Heart left ventricle (tissue), 16 donors: ENCODE results near the gene EIF4A3. TPM values are rescaled to one million over a fixed set of nuclear protein-coding genes. Genes with fewer than 3 reads are reported as not detected.
A peak's percentile ranks its signal among the peaks of the same experiment; 100 is the strongest.

Source experiments
- ATAC-seq, 4 donors: fragments of 200-7000 bp; cut with Tn5 transposase; one replicate each; pipeline ENCODE4 v1.9.1; 2020 to 2022; ENCODE audit warnings: moderate library complexity in 4 of 4, mild to moderate bottlenecking in 3 of 4, moderate number of reproducible peaks in 1 of 4
- DNase-seq, 5 donors: peaks; one replicate each; pipeline ENCODE4 v3.0.0-alpha.2; 2020
- H3K27ac ChIP-seq, 12 donors: fragments of 200-600 bp; sonication (generic) in 4 of 12; one replicate each; pipeline versions ENCODE4 v1.5.0 to v1.8.0; 2016 to 2022; ENCODE audit warnings: mild to moderate bottlenecking in 2 of 12
- H3K27me3 ChIP-seq, 9 donors: fragments of 200-600 bp; sonication (generic) in 2 of 9; one replicate each; pipeline versions ENCODE4 v1.5.1 to v1.8.0; 2016 to 2022; ENCODE audit warnings: mild to moderate bottlenecking in 3 of 9
- H3K36me3 ChIP-seq, 9 donors: fragments of 200-600 bp; sonication (generic) in 2 of 9; one replicate each; pipeline versions ENCODE4 v1.5.0 to v1.8.0; 2018 to 2022; ENCODE audit warnings: mild to moderate bottlenecking in 2 of 9
- H3K4me1 ChIP-seq, 12 donors: fragments of 200-600 bp; sonication (generic) in 4 of 12; one replicate each; pipeline versions ENCODE4 v1.5.0 to v1.8.0; 2016 to 2022; ENCODE audit warnings: mild to moderate bottlenecking in 3 of 12
- H3K4me3 ChIP-seq, 12 donors: fragments of 200-600 bp; sonication (generic) in 4 of 12; one replicate each; pipeline versions ENCODE4 v1.5.0 to v1.8.0; 2017 to 2022; ENCODE audit warnings: mild to moderate bottlenecking in 9 of 12, moderate library complexity in 4 of 12
- H3K9me3 ChIP-seq, 12 donors: fragments of 200-600 bp; sonication (generic) in 4 of 12; one replicate each; pipeline versions ENCODE4 v1.5.0 to v1.8.0; 2016 to 2022; ENCODE audit warnings: mild to moderate bottlenecking in 1 of 12
- CTCF ChIP-seq, 12 donors: fragments of 200-600 bp; sonication (generic) in 4 of 12; IDR thresholded peaks; one replicate each; pipeline versions ENCODE4 v1.5.0 to v1.8.0; 2018 to 2022; ENCODE audit warnings: antibody characterized with exemption in 12 of 12, mild to moderate bottlenecking in 5 of 12
- POLR2A ChIP-seq, 2 donors: fragments of 450-650 bp; IDR thresholded peaks; one replicate each; pipeline ENCODE4 v1.6.1; 2017; ENCODE audit warnings: antibody characterized with exemption in 2 of 2, mild to moderate bottlenecking in 2 of 2, moderate library complexity in 2 of 2
- WGBS, 4 donors: extraction: QIAGEN DNeasy Blood & Tissue Kit in 2 of 4; methylation state at CpG; one replicate each; pipeline versions ENCODE4 v1.1.5 to v1.1.7; 2013 to 2018; 5-methylcytosine and 5-hydroxymethylcytosine counted together
- intact Hi-C, 10 donors: fragments of 100-400 bp; cut with DNase I; formaldehyde crosslinking; loops; one replicate each; pipeline versions ENCODE4 v1.11.1 to v1.14.2; 2022
- polyA plus RNA-seq, 2 donors: library from polyadenylated mRNA; stranded (reverse); fragments of 200-250 nt; gene quantifications; one replicate each; pipeline ENCODE4 v1.2.3, GENCODE V29; 2013
- total RNA-seq, 9 donors: library from RNA; depleted of rRNA in 2 of 9; stranded (reverse); fragments of >200 nt in 2 of 9; fragmentation: NEBNext Ultra II Directional in 3 of 9; extraction: Animal tissue kit (Norgen Biotek cat#: 25700) in 3 of 9; gene quantifications; one replicate each; pipeline versions ENCODE4 v1.1.0 to v1.2.4, GENCODE V29; 2016 to 2023
- donor health status: ischemic (EF 13 %, LVEDD 7.1; RV severe dilation, severe dysfunction).
- donor health status: healthy with polysubstance abuse.
- donor health status: DM: no; HTN: yes; CAD: no.
- donor health status: DM: no; HTN: no; CAD: no.
- donor health status: ischemic (EF 25% LVEDD 6.9; RV normal size, moderate dysfunction).
- donor health status: ischemic (EF 25% LVEDD 5.7; RV mildly dilated, moderate dysfunction).
- donor health status: healthy.
- donor health status: DM: yes; HTN: yes; CAD: no.
- donor health status: ischemic (EF 35%, LVEDD 5.7; RV mildly dilated, moderate dysfunction).
- donor health status: nonischemic (EF 11% LVEDD 7.7; RV severe dilation, severe dysfunction).
- donor health status: DM: yes; HTN: yes; CAD: no.
- donor health status: PGD.
- donor health status: ischemic (EF 29% LVEDD 5.4; RV normal size, mild dysfunction).
- donor health status: nonischemic (EF 23%, LVEDD 6.1; RV moderate dilation, normal function).

Gene EIF4A3
- total and polyA plus RNA-seq, 11 donors = 17.8 to 57.5 (median 31.6) TPM

DNA sequence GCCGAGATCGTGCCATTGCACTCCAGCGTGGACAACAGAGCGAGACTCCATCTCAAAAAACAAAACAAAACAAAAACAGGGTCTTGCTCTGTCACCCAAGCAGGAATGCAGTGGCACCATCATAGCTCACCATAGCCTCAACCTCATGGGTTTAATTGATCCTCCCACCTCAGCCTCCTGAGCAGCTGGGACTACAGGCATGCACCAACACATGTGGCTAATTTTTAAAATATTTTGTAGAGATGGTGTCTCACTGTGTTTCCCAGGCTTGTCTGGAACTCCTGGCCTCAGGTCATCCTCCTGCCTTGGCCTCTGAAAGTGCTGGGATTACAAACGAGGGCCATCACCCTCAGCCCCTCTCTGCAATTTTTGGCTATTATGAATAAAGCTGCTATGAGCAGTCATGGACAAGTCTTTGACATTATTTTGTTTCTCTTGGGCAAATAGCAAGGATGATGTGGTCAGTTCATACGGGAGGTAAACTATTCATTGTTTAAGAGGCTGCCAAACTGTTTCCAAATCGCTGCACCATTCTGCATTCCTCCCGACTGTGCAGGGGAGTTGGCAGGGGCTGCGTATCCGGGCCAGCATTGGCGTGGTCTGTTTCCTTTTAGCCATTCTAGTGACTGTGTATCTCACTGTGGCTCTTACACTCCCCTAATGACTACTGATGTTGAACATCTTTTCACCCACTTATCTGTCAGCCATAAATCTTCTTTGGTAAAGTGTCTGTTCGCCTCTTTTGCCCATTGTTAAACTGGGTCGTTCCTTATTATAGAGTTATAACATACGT, 21.1 kb downstream of the EIF4A3 start:
- Histone ChIP-seq H3K9me3 (no peaks in the 10 kb centered on the region), H3K27ac (no peak overlapping the region), H3K36me3 (no peaks in the 10 kb centered on the region), H3K27me3 (no peaks in the 10 kb centered on the region), H3K4me3 (no peak overlapping the region), H3K4me1 (no peaks in the 10 kb centered on the region)
- intact Hi-C loops = no loop called here
- 69 to 75% (median 72%) methylated on average over 14 of the region's 14 CpGs for WGBS, 4 donors
- DNase-seq (no peak), ATAC-seq (no peak)
- TF ChIP-seq CTCF (IDR thresholded peaks at IDR 0.05) (no peak), POLR2A (IDR thresholded peaks at IDR 0.05) (no peak)

DNA sequence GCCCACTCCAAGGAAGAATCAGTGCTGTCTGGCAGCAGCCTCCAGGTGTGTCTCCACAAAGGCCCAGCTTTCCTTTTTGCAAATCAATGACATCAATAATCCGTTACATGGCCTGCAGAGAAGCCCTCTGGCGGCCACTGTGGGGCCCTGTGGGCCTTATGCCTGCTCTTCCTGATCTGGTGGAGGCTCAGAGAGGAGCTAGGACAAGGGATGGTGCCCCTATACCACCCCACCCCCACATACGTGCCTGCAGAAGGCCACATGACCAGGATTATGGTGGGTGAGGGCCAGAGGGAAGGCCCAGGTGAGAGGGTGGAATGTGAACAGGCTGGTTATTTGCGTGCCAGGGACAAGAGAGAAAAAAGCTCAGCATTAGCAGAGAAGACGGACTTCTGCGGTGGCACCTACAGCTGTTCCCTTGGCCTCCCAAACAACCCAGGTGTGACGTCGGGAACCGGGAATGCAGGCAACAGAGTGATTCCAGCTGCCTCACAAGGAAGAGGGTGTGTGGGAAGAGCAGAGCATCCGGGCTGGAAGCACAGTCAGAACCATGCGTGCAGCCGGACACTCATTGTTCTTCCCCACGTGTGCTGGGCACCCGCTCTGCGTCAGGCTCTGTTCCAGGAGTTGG, 22.5 kb downstream of the EIF4A3 start:
- Histone ChIP-seq H3K27ac (no peak overlapping the region), H3K36me3 (peaks cover 0 to 1% (median 0%) of the 10 kb centered on the region in 9 donors), H3K9me3 (no peaks in the 10 kb centered on the region), H3K4me3 (no peak overlapping the region), H3K27me3 (no peaks in the 10 kb centered on the region), H3K4me1 (no peaks in the 10 kb centered on the region)
- WGBS, 4 donors = 50 to 59% (median 52%) methylated on average over 15 of the region's 15 CpGs
- intact Hi-C loops = no loop called here
- no peak for DNase-seq
- no peak for TF ChIP-seq CTCF (IDR thresholded peaks at IDR 0.05)
- TF ChIP-seq POLR2A (IDR thresholded peaks at IDR 0.05) = no peak
- ATAC-seq = peak in 2 of 4 donors; percentile 30 to 52

- H3K4me3 ChIP-seq = no peak overlapping the region
- no peaks in the 10 kb centered on the region for H3K27me3 ChIP-seq
- 83 to 88% (median 86%) methylated on average over 13 to 15 of the region's 15 CpGs for WGBS, 4 donors
- DNase-seq (no peak), ATAC-seq (no peak)
- H3K9me3 ChIP-seq = no peaks in the 10 kb centered on the region
- H3K36me3 ChIP-seq = peaks cover 0 to 8% (median 0%) of the 10 kb centered on the region in 9 donors
- TF ChIP-seq CTCF (IDR thresholded peaks at IDR 0.05) (no peak), POLR2A (IDR thresholded peaks at IDR 0.05) (no peak)
- H3K4me1 ChIP-seq = no peaks in the 10 kb centered on the region
- intact Hi-C loops = no loop called here
- no peak overlapping the region for H3K27ac ChIP-seq
These were observed 23.1 kb downstream of the EIF4A3 start for GRCh38 chr17:80123791-80124190.

DNA sequence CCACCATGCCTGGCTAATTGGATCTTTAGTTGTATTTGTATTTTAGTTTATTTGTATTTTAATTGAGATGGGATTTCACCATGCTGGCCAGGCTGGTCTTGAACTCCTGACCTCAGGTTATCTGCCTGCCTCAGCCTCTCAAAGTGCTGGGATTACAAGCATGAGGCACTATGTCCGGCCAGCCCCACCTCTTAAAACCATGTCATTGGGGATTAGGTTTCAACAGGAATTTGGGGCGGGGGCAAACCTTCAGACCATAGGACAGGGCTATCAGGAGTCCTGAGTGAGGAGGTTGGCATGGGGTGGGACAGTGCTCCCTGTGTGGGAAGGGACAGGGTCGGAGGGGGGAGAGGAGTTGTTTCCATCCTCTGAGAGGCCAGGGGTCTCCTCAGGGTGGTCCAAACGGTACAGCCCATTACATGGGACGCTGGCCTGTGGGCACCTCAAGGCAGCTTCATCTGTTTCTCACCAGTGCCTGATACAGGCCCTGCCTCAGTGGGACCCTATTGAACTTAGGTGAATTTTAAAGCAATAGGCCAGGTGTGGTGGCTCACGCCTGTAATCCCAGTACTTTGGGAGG, 23.9 kb downstream of the EIF4A3 start:
- DNase-seq (no peak), ATAC-seq (no peak)
- WGBS, 4 donors = 78 to 91% (median 89%) methylated on average over 5 to 6 of the region's 6 CpGs
- H3K9me3 ChIP-seq = no peaks in the 10 kb centered on the region
- intact Hi-C loops = no loop called here
- peaks cover 0 to 14% (median 0%) of the 10 kb centered on the region in 9 donors for H3K36me3 ChIP-seq
- H3K27ac ChIP-seq = no peak overlapping the region
- no peak for TF ChIP-seq CTCF (IDR thresholded peaks at IDR 0.05)
- TF ChIP-seq POLR2A (IDR thresholded peaks at IDR 0.05) = no peak
- no peak overlapping the region for H3K4me3 ChIP-seq
- H3K27me3 ChIP-seq = no peaks in the 10 kb centered on the region
- no peaks in the 10 kb centered on the region for H3K4me1 ChIP-seq
